K562 (cell line): Measurements from ENCODE around the gene SDCBP2. TPM values are rescaled to one million over a fixed set of nuclear protein-coding genes. Genes with fewer than 3 reads are reported as not detected.

Source experiments
- ATAC-seq: fragments of 200-7000 bp; cut with Tn5 transposase; 3 replicates; pipeline ENCODE4 v1.9.1; 2020; ENCODE audit warnings: moderate library complexity
- BruUV-seq: library from RNA; stranded (reverse); fragments of 400-500 nt; replicated peaks from 2 replicates; lab custom pipeline; 2021; lab: Mats Ljungman, UMichigan
- CTCF ChIA-PET: fragments of 300-600 bp; formaldehyde crosslinking; extraction: SDS; loops from one replicate; lab custom pipeline; 2021; ENCODE audit warnings: low intra/inter-chr PET ratio; lab: Yijun Ruan, JAX
- POLR2A ChIA-PET: fragments of 300-600, 350-650 bp; sonication (Branson Sonifier 250); formaldehyde crosslinking; extraction: SDS; loops from one replicate; lab custom pipeline; 2021; ENCODE audit warnings: antibody characterized with exemption, inconsistent platforms; lab: Yijun Ruan, JAX
- DNase-seq, 4 experiments: peaks; one replicate each; pipeline versions ENCODE4 v3.0.0 to v3.0.0-alpha.2; 2011 to 2018; ENCODE audit warnings: low spot score in 3 of 4, mixed read lengths in 3 of 4; ENCODE audit errors: extremely low read depth in 1 of 4
- FAIRE-seq: peaks from 2 replicates; lab custom pipeline; 2011; peaks lifted over from hg19 to GRCh38; lab: Jason Lieb, UNC
- H2AFZ ChIP-seq: 2 replicates; pipeline ENCODE4 v1.6.0; 2011; ENCODE audit warnings: low read depth, low read length, control low read depth, inconsistent platforms
- H3K27ac ChIP-seq: fragments of 200-600 bp; 3 replicates; pipeline ENCODE4 v1.8.0; 2011; ENCODE audit warnings: low read depth, mild to moderate bottlenecking, control low read depth, inconsistent platforms, low read length, moderate library complexity, mixed read lengths; ENCODE audit errors: extremely low read depth
- H3K27me3 ChIP-seq, 2 experiments: fragments of 300-600 bp in 1 of 2; 2 replicates in 1 of 2; 3 replicates in 1 of 2; pipeline versions ENCODE4 v1.6.0 to v1.8.0; 2011; ENCODE audit warnings: inconsistent platforms in 2 of 2, low read length in 2 of 2, mild to moderate bottlenecking in 1 of 2, mixed read lengths in 1 of 2, moderate library complexity in 1 of 2; ENCODE audit not compliant: control insufficient read depth in 2 of 2, insufficient read depth in 2 of 2
- H3K36me3 ChIP-seq: fragments of 300-600 bp; 3 replicates; pipeline ENCODE4 v1.8.0; 2011; ENCODE audit warnings: mild to moderate bottlenecking, low read length, inconsistent platforms; ENCODE audit not compliant: control insufficient read depth, insufficient read depth
- H3K4me1 ChIP-seq, 2 experiments: fragments of 200-600 bp in 1 of 2; replicated peaks in 1 of 2; 2 replicates in 1 of 2; 3 replicates in 1 of 2; pipeline versions ENCODE4 v1.5.1 to v1.8.0; 2011; ENCODE audit warnings: inconsistent platforms in 2 of 2, low read length in 2 of 2, mild to moderate bottlenecking in 1 of 2, mixed read lengths in 1 of 2, moderate library complexity in 1 of 2; ENCODE audit not compliant: control insufficient read depth in 2 of 2, insufficient read depth in 2 of 2
- H3K4me2 ChIP-seq: 2 replicates; pipeline ENCODE4 v1.6.1; 2011; ENCODE audit warnings: low read length, control low read depth, inconsistent platforms, mixed read lengths; ENCODE audit not compliant: insufficient read depth
- H3K4me3 ChIP-seq: fragments of 200-600 bp; sonication (generic), shearing (Covaris generic); 2 replicates; pipeline ENCODE4 v1.5.1; 2016; ENCODE audit warnings: control low read depth, inconsistent platforms
- H3K79me2 ChIP-seq: fragments of 200-600 bp; 3 replicates; pipeline ENCODE4 v1.8.0; 2011; ENCODE audit warnings: low read length, inconsistent platforms; ENCODE audit not compliant: control insufficient read depth, insufficient read depth
- H3K9ac ChIP-seq, 2 experiments: 2 replicates each; pipeline versions ENCODE4 v1.6.0 to v1.6.1; 2011; ENCODE audit warnings: low read depth in 2 of 2, low read length in 2 of 2, control low read depth in 1 of 2, inconsistent platforms in 1 of 2, mild to moderate bottlenecking in 1 of 2, mixed read lengths in 1 of 2; ENCODE audit not compliant: insufficient read depth in 1 of 2
- H3K9me1 ChIP-seq: one replicate; pipeline ENCODE4 v1.6.0; 2011; ENCODE audit warnings: inconsistent platforms, mild to moderate bottlenecking, low read length, moderate library complexity; ENCODE audit not compliant: control insufficient read depth, insufficient read depth
- H3K9me3 ChIP-seq: replicated peaks from 2 replicates; pipeline ENCODE4 v1.5.1; 2011; ENCODE audit warnings: low read depth, low read length, inconsistent platforms; ENCODE audit not compliant: control insufficient read depth, insufficient read depth
- H4K20me1 ChIP-seq: replicated peaks from 2 replicates; pipeline ENCODE4 v1.6.1; 2011; ENCODE audit warnings: low read length, inconsistent platforms, mixed read lengths; ENCODE audit not compliant: control insufficient read depth, insufficient read depth
- HNRNPLL ChIP-seq: fragments of 200-400 bp; formaldehyde crosslinking; IDR thresholded peaks from 2 replicates; pipeline ENCODE4 v1.6.1; 2017; ENCODE audit warnings: low read length, low read depth, mild to moderate bottlenecking; ENCODE audit not compliant: poor library complexity, severe bottlenecking
- NCOA6 ChIP-seq: fragments of 450-650 bp; IDR thresholded peaks from 2 replicates; pipeline ENCODE4 v1.6.1; 2017; ENCODE audit warnings: mild to moderate bottlenecking
- RNF219 ChIP-seq: fragments of 250-450 bp; sonication (Bioruptor Pico); IDR thresholded peaks from 2 replicates; pipeline ENCODE4 v1.5.0; 2022; ENCODE audit warnings: mild to moderate bottlenecking
- THAP12 ChIP-seq: fragments of 250-450 bp; sonication (Bioruptor Pico); IDR thresholded peaks from 2 replicates; pipeline ENCODE4 v1.9.0; 2021; ENCODE audit warnings: mild to moderate bottlenecking, inconsistent platforms
- ZNF785 ChIP-seq: fragments of 250-450 bp; sonication (Bioruptor Pico); IDR thresholded peaks from 2 replicates; pipeline ENCODE4 v1.4.0; 2020; ENCODE audit warnings: mild to moderate bottlenecking
- WGBS: fragments of 100-300 bp; shearing (Covaris generic); methylation state at CpG from one replicate; pipeline ENCODE4 v1.1.6; 2016; ENCODE audit warnings: low coverage, mixed read lengths; ENCODE audit not compliant: insufficient coverage; ENCODE audit errors: missing lambda C conversion rate; 5-methylcytosine and 5-hydroxymethylcytosine counted together
- in situ Hi-C: fragments of 300-500 bp; cut with MboI; formaldehyde crosslinking; loops from 4 replicates; pipeline ENCODE4 v1.15.0; 2018; ENCODE audit warnings: inconsistent platforms, mixed read lengths
- intact Hi-C: fragments of 100-400 bp; cut with micrococcal nuclease; formaldehyde crosslinking; loops from 2 replicates; pipeline ENCODE4 v1.14.2; 2022
- polyA plus RNA-seq, 8 experiments: library from polyadenylated mRNA; depleted of rRNA in 4 of 8; stranded (reverse) in 5 of 8; unstranded in 3 of 8; fragments of >200 nt; fragmentation: Nextera tagmentation in 2 of 8; fragmentation: Illumina TruSeq in 1 of 8; extraction: Ambion mirVana in 2 of 8; extraction: Trizol in 1 of 8; gene quantifications; 2 replicates each; pipeline versions ENCODE4 v1.2.1 to v1.2.3, GENCODE V29; 2011 to 2014; ENCODE audit warnings: inconsistent platforms in 1 of 8, missing spikeins in 1 of 8
- total RNA-seq, 7 experiments: library from RNA; depleted of rRNA in 6 of 7; stranded (reverse); fragments of >200 nt in 6 of 7; fragmentation: Illumina TruSeq in 2 of 7; extraction: Trizol in 2 of 7; gene quantifications; 2 replicates each; pipeline versions ENCODE4 v1.2.1 to v1.2.3, GENCODE V29; 2011 to 2021; ENCODE audit warnings: low replicate concordance in 1 of 7

The SDCBP2 gene
- total and polyA plus RNA-seq, 9 of the 15 experiments (the other 6 are each of a cell fraction or from before 2014, with no cell fraction given) = 0.06 to 1.2 (median 0.80) TPM

- no TSS peak for BruUV-seq
- ChIA-PET POLR2A (no interaction called here), CTCF (no interaction called here)
- Histone ChIP-seq H3K4me1 (peaks cover 6 to 7% of the 10 kb centered on the region in 2 experiments; a peak in 3 of 5 replicates), H3K9me3 (no peaks in the 10 kb centered on the region), H3K79me2 (no peaks in the 10 kb centered on the region), H2AFZ (no peak overlapping the region), H3K27ac (no peak overlapping the region), H3K9me1 (no peaks in the 10 kb centered on the region), H3K36me3 (no peaks in the 10 kb centered on the region), H3K4me2 (no peak overlapping the region), H3K4me3 (no peak overlapping the region), H3K27me3 (no peaks in the 10 kb centered on the region), H3K9ac (no peak overlapping the region), H4K20me1 (no peaks in the 10 kb centered on the region)
- TF ChIP-seq ZNF785 = no peak
- TF ChIP-seq NCOA6 = no peak
- in situ Hi-C loops = no loop called here
- ATAC-seq (no peak), FAIRE-seq (no peak), DNase-seq (no peak)
- WGBS = 39% methylated on average over 4 of the region's 6 CpGs
- intact Hi-C loops = loop anchor here (10.0 kb wide), 1 partner anchor 145 kb away; the partner anchor contains the start of gene NSFL1C
Observed at GRCh38 chr20:1320016-1320415, 8.9 kb downstream of the SDCBP2 start.

- Histone ChIP-seq H3K27me3 (no peaks in the 10 kb centered on the region), H3K79me2 (no peaks in the 10 kb centered on the region), H3K4me2 (no peak overlapping the region), H3K27ac (no peak overlapping the region), H4K20me1 (no peaks in the 10 kb centered on the region), H3K9me1 (no peaks in the 10 kb centered on the region), H3K9me3 (no peaks in the 10 kb centered on the region), H2AFZ (no peak overlapping the region), H3K36me3 (no peaks in the 10 kb centered on the region), H3K4me1 (peaks cover 2 to 4% of the 10 kb centered on the region in 2 experiments; a peak in 3 of 5 replicates), H3K4me3 (no peak overlapping the region), H3K9ac (no peak overlapping the region)
- POLR2A ChIA-PET = interaction anchor here (1.0 kb wide), 1 partner anchor 19 kb away, joined by 3 read pairs; no protein-coding TSS in a partner anchor
- intact Hi-C loops (loop anchor here (10.0 kb wide), 1 partner anchor 185 kb away; no protein-coding TSS in a partner anchor), in situ Hi-C loops (no loop called here)
- ATAC-seq (no peak), DNase-seq (no peak), FAIRE-seq (no peak)
- BruUV-seq = no TSS peak
- no peak for TF ChIP-seq RNF219 (CRISPR knock-in tag)
- no peak for TF ChIP-seq THAP12 (CRISPR knock-in tag)
- TF ChIP-seq HNRNPLL = no peak
- CTCF ChIA-PET = no interaction called here
- WGBS = 40% methylated on average over 1 of the region's 4 CpGs
Observed at GRCh38 chr20:1319462-1319861, 9.5 kb downstream of the SDCBP2 start.
